Right lobe of liver (tissue), 6 donors: ENCODE measurements around the gene PRRC2A. TPM values are rescaled to one million over a fixed set of nuclear protein-coding genes. Genes with fewer than 3 reads are reported as not detected.

ENCODE experiments used
- ATAC-seq, 4 donors: fragments of 200-7000 bp; cut with Tn5 transposase; one replicate each; pipeline ENCODE4 v1.9.1; 2020; ENCODE audit warnings: mild to moderate bottlenecking in 4 of 4, moderate library complexity in 4 of 4
- DNase-seq, 3 donors: peaks; one replicate each; pipeline ENCODE4 v3.0.0-alpha.2; 2020
- H3K27ac ChIP-seq, 3 donors: fragments of 200-600 bp; one replicate each; pipeline ENCODE4 v1.8.0; 2022
- H3K27me3 ChIP-seq, 2 donors: fragments of 200-600 bp; one replicate each; pipeline ENCODE4 v1.8.0; 2022
- H3K36me3 ChIP-seq, 4 donors: fragments of 200-600 bp; sonication (generic) in 1 of 4; one replicate each; pipeline versions ENCODE4 v1.5.1 to v1.8.0; 2017 to 2022; ENCODE audit warnings: control low read depth in 1 of 4
- H3K4me1 ChIP-seq, 4 donors: fragments of 200-600 bp; sonication (generic) in 1 of 4; one replicate each; pipeline versions ENCODE4 v1.5.1 to v1.8.0; 2017 to 2022; ENCODE audit warnings: control low read depth in 1 of 4
- H3K4me3 ChIP-seq, 3 donors: fragments of 200-600 bp; one replicate each; pipeline ENCODE4 v1.8.0; 2022
- H3K9me3 ChIP-seq, 4 donors: fragments of 200-600 bp; sonication (generic) in 1 of 4; one replicate each; pipeline versions ENCODE4 v1.5.1 to v1.8.0; 2017 to 2022; ENCODE audit warnings: control low read depth in 1 of 4
- POLR2A ChIP-seq: fragments of 450-650 bp; IDR thresholded peaks from one replicate; pipeline ENCODE4 v1.6.1; 2017; ENCODE audit warnings: antibody characterized with exemption, mild to moderate bottlenecking
- WGBS: methylation state at CpG from one replicate; pipeline ENCODE4 v1.1.6; 2018; ENCODE audit warnings: low coverage, low lambda C conversion rate; ENCODE audit not compliant: insufficient coverage; ENCODE audit errors: missing lambda C conversion rate; 5-methylcytosine and 5-hydroxymethylcytosine counted together
- intact Hi-C, 2 donors: fragments of 100-400 bp; cut with DNase I; formaldehyde crosslinking; loops; one replicate each; pipeline versions ENCODE4 v1.11.2 to v1.14.1; 2022
- total RNA-seq, 6 experiments: library from RNA; depleted of rRNA in 2 of 6; stranded (reverse); fragments of >200 nt in 2 of 6; fragmentation: NEBNext Ultra II Directional in 3 of 6; extraction: Animal tissue kit (Norgen Biotek cat#: 25700) in 3 of 6; gene quantifications; one replicate each; pipeline versions ENCODE4 v1.1.0 to v1.2.4, GENCODE V29; 2016 to 2023
- TF ChIP-seq, protein P1 (sequence below), 4 donors: fragments of 200-600 bp in 3 of 4; fragments of 450-650 bp in 1 of 4; IDR thresholded peaks; one replicate each; pipeline versions ENCODE4 v1.5.1 to v1.8.0; 2016 to 2022; ENCODE audit warnings: antibody characterized with exemption in 4 of 4, mild to moderate bottlenecking in 2 of 4
- donor health status: DM: no; HTN: yes; CAD: no.
- donor health status: DM: no; HTN: no; CAD: no.
- donor health status: DM: no; HTN: no; CAD: no.
- donor health status: DM: no; HTN: yes; CAD: no.
- donor health status: DM: no; HTN: yes; CAD: no.

PRRC2A gene
- total RNA-seq, 6 experiments from 2014 or later: 34.7 to 59.6 (median 39.4) TPM

DNA sequence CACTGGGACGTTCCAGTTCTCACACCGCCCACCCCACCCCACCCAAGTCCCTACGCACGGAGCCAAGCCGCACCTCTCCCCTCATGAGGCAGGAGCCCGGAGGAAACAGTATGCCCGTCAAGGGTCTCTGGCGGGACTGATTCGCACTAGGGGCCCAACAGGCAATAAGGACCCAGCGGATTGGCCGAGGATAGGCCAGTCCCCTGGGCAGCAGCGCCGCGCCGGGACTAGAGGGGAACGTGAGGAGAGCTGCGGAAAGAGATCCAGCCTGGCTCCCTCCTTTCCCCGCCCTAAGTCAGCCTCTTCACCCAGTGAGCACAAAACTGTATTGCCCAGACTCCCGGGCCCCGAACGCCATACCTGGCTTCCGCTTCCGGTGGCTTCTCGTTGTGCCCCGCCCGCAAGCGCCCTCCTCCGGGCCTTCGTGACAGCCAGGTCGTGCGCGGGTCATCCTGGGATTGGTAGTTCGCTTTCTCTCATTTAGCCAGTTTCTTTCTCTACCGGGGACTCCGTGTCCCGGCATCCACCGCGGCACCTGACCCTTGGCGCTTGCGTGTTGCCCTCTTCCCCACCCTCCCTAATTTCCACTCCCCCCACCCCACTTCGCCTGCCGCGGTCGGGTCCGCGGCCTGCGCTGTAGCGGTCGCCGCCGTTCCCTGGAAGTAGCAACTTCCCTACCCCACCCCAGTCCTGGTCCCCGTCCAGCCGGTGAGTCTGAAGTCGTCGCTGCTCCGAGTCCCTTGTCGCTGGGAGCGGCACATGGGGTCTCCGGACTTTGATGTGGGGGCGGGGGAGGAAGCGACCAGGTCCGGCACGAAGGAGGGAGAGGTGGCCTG is 45.2 kb downstream of the PRRC2A start, which contains the start of gene CSNK2B:
Gene CSNK2B, plus strand, starts transcription at position 580 of the 836 bp plus-strand sequence. CDS start 752 bp downstream, outside the sequence.
- TF ChIP-seq, protein P1, sequence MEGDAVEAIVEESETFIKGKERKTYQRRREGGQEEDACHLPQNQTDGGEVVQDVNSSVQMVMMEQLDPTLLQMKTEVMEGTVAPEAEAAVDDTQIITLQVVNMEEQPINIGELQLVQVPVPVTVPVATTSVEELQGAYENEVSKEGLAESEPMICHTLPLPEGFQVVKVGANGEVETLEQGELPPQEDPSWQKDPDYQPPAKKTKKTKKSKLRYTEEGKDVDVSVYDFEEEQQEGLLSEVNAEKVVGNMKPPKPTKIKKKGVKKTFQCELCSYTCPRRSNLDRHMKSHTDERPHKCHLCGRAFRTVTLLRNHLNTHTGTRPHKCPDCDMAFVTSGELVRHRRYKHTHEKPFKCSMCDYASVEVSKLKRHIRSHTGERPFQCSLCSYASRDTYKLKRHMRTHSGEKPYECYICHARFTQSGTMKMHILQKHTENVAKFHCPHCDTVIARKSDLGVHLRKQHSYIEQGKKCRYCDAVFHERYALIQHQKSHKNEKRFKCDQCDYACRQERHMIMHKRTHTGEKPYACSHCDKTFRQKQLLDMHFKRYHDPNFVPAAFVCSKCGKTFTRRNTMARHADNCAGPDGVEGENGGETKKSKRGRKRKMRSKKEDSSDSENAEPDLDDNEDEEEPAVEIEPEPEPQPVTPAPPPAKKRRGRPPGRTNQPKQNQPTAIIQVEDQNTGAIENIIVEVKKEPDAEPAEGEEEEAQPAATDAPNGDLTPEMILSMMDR (IDR thresholded peaks at IDR 0.05): peak in 3 of 4 donors; percentile 4 to 25 (median 16)
- peak; percentile 62 for TF ChIP-seq POLR2A
- ATAC-seq (peak; percentile 87 to 94 (median 91)), DNase-seq (peak; percentile 98 to 99 (median 99))
- H3K4me3 ChIP-seq: peak within 1 kb of the TSS; percentile 70 to 93 (median 87)
- H3K27ac ChIP-seq: peak within 1 kb of the TSS; percentile 83 to 90 (median 86)
- peaks cover 10 to 39% (median 26%) of the 10 kb centered on the region in 4 donors for H3K36me3 ChIP-seq
- peaks cover 1 to 18% (median 8%) of the 10 kb centered on the region in 4 donors for H3K4me1 ChIP-seq
- H3K9me3 ChIP-seq: no peaks in the 10 kb centered on the region
- no peaks in the 10 kb centered on the region for H3K27me3 ChIP-seq
- intact Hi-C loops: no loop called here
- 0% methylated on average over 30 of the region's 63 CpGs for WGBS

DNA sequence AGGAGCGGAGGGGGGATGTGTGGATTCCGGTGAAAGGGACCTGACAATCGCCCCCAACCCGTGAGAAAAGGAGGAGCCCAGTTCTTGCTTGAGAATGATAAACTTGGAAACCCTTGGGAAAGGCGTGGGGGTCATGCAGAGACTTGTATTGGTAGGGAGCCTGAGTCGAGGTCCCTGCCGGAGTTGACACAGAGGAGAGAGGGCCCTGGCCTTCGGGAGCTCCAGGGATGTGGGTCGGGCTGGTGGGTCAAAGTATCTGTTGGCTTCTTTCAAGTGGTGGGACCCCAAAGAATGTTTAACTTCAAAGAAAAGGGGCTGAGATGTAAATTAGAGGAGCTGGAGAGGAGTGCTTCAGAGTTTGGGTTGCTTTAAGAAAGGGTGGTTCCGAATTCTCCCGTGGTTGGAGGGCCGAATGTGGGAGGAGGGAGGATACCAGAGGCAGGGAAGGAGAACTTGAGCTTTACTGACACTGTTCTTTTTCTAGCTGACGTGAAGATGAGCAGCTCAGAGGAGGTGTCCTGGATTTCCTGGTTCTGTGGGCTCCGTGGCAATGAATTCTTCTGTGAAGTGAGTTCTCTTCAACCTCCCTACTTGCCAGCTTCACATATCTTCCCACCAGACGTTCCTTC is 45.9 kb downstream of the PRRC2A start:
- H3K27ac ChIP-seq: peak overlapping the region; percentile 62 to 90 (median 81)
- no peaks in the 10 kb centered on the region for H3K9me3 ChIP-seq
- peaks cover 10 to 46% (median 29%) of the 10 kb centered on the region in 4 donors for H3K36me3 ChIP-seq
- H3K4me1 ChIP-seq: peaks cover 1 to 18% (median 8%) of the 10 kb centered on the region in 4 donors
- no peak for TF ChIP-seq POLR2A
- TF ChIP-seq, protein P1 (IDR thresholded peaks at IDR 0.05): no peak
- intact Hi-C loops: no loop called here
- H3K27me3 ChIP-seq: no peaks in the 10 kb centered on the region
- ATAC-seq (no peak), DNase-seq (no peak)
- 3% methylated on average over 15 of the region's 15 CpGs for WGBS
- peak overlapping the region; percentile 70 to 93 (median 87) for H3K4me3 ChIP-seq

DNA sequence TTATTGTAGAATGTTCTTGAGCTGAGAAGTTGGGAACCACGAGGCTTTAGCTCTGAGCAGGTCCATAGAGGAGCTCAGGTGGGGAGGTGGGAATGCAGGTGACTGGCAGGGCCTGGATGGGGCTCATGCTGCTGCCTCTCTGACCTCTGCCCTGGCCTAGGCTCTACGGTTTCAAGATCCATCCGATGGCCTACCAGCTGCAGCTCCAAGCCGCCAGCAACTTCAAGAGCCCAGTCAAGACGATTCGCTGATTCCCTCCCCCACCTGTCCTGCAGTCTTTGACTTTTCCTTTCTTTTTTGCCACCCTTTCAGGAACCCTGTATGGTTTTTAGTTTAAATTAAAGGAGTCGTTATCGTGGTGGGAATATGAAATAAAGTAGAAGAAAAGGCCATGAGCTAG is 49.2 kb downstream of the PRRC2A start, which contains the start of gene LY6G5B:
Gene LY6G5B, plus strand, starts transcription at position 301 of the 400 bp plus-strand sequence. CDS start 975 bp downstream, outside the sequence.
- DNase-seq: no peak
- H3K27me3 ChIP-seq: no peaks in the 10 kb centered on the region
- 81% methylated on average over 7 of the region's 8 CpGs for WGBS
- intact Hi-C loops: loop anchor here in 1 of 2 donors (10.0 kb wide), 1 partner anchor 205 kb away; the partner anchor contains the start of gene SLC44A4
- H3K27ac ChIP-seq: no peak within 1 kb of the TSS
- peaks cover 10 to 55% (median 36%) of the 10 kb centered on the region in 4 donors for H3K36me3 ChIP-seq
- no peaks in the 10 kb centered on the region for H3K9me3 ChIP-seq
- no peak for TF ChIP-seq POLR2A
- TF ChIP-seq, protein P1 (IDR thresholded peaks at IDR 0.05): no peak
- H3K4me1 ChIP-seq: peaks cover 0 to 6% (median 0%) of the 10 kb centered on the region in 4 donors
- no peak for ATAC-seq
- no peak within 1 kb of the TSS for H3K4me3 ChIP-seq

DNA sequence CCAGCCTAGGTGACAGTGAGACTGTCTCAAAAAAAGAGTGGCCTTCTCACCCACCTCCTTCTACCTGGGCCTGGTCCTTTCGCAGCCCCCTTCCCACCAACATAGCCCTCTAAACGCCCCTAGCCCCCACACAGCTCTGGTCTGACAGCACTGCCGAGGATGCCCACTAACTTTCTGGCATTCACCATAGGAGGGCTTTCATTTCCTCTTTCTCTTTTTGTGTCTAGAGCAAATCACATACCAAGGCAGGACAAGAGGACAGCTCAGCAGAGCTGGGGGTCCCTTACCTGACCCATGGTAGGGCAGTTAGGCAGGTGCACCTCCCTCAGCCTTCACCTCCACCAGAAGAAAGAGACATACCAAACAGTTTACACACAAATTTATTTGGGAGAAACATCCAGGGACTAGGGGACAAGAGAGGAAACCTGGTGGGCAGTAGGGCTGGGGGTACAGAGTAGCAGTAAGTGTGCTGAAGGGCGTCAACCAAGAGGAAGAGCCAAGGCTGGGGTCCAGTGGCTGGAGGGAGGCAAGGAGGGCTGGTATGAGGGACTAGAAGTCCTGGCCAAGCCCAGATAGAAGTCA is 55.9 kb downstream of the PRRC2A start:
- intact Hi-C loops: loop anchor here in 1 of 2 donors (10.0 kb wide), 1 partner anchor 198 kb away; the partner anchor contains the start of gene SLC44A4
- DNase-seq (no peak), ATAC-seq (no peak)
- H3K27me3 ChIP-seq: no peaks in the 10 kb centered on the region
- H3K4me3 ChIP-seq: no peak overlapping the region
- H3K36me3 ChIP-seq: peaks cover 0 to 15% (median 4%) of the 10 kb centered on the region in 4 donors
- peaks cover 0 to 10% (median 0%) of the 10 kb centered on the region in 4 donors for H3K4me1 ChIP-seq
- H3K9me3 ChIP-seq: no peaks in the 10 kb centered on the region
- no CpG with 5 or more reads among the region's 4 CpGs for WGBS
- TF ChIP-seq POLR2A: no peak
- TF ChIP-seq, protein P1 (IDR thresholded peaks at IDR 0.05): no peak
- no peak overlapping the region for H3K27ac ChIP-seq
